Measurements from ENCODE around the gene ALOX5. TPM values are rescaled to one million over a fixed set of nuclear protein-coding genes. Genes with fewer than 3 reads are reported as not detected.

ALOX5 gene
- total RNA-seq, 1 donor from 2014 or later = 181 TPM

DNA sequence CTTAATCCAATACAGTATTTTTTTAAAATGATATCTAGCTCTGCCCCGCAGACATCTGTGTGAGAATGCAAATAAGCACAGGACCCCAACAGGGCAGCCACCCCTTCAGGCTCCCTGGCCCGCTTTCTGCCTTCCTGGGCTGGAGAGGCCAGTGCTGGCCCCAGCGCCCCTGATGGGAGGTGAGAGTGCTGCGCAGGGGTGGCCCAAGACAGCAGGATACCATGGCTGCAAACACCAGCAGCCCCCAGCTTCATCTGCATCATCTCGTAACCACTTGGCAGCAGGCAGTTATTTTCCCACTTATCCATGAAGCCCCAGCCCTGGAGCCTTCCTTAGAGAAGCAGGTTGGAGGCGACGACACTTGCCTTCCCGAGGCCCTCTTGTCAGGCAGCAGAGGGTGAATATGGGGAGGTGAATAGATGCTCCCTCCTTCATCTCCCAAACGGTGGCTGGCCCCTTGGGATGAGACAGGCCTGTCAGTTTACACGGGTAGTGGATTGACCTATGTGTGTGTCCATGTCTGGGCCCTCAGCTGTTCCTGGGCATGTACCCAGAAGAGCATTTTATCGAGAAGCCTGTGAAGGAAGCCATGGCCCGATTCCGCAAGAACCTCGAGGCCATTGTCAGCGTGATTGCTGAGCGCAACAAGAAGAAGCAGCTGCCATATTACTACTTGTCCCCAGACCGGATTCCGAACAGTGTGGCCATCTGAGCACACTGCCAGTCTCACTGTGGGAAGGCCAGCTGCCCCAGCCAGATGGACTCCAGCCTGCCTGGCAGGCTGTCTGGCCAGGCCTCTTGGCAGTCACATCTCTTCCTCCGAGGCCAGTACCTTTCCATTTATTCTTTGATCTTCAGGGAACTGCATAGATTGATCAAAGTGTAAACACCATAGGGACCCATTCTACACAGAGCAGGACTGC is 71.2 kb downstream of the ALOX5 start:
- H3K9me3 Mint-ChIP-seq = no peaks in the 10 kb centered on the region
- H3K27ac Mint-ChIP-seq = no peak overlapping the region
- no peaks in the 10 kb centered on the region for H3K4me1 Mint-ChIP-seq
- ATAC-seq (ENCODE audit: low read depth) = no peak
- no peaks in the 10 kb centered on the region for H3K27me3 Mint-ChIP-seq
- ChIA-PET CTCF (no interaction called here), POLR2A (interaction anchor here (1.2 kb wide), 1 partner anchor 17 kb away, joined by 4 read pairs; no protein-coding TSS in a partner anchor)
- H3K36me3 Mint-ChIP-seq (ENCODE audit: low read depth) = peaks cover 45% of the 10 kb centered on the region
- DNase-seq = no peak
- no peak overlapping the region for H3K4me3 Mint-ChIP-seq
- TF ChIP-seq, protein P1, sequence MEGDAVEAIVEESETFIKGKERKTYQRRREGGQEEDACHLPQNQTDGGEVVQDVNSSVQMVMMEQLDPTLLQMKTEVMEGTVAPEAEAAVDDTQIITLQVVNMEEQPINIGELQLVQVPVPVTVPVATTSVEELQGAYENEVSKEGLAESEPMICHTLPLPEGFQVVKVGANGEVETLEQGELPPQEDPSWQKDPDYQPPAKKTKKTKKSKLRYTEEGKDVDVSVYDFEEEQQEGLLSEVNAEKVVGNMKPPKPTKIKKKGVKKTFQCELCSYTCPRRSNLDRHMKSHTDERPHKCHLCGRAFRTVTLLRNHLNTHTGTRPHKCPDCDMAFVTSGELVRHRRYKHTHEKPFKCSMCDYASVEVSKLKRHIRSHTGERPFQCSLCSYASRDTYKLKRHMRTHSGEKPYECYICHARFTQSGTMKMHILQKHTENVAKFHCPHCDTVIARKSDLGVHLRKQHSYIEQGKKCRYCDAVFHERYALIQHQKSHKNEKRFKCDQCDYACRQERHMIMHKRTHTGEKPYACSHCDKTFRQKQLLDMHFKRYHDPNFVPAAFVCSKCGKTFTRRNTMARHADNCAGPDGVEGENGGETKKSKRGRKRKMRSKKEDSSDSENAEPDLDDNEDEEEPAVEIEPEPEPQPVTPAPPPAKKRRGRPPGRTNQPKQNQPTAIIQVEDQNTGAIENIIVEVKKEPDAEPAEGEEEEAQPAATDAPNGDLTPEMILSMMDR (IDR thresholded peaks at IDR 0.05) = no peak
- intact Hi-C loops (cut with micrococcal nuclease) = no loop called here

DNA sequence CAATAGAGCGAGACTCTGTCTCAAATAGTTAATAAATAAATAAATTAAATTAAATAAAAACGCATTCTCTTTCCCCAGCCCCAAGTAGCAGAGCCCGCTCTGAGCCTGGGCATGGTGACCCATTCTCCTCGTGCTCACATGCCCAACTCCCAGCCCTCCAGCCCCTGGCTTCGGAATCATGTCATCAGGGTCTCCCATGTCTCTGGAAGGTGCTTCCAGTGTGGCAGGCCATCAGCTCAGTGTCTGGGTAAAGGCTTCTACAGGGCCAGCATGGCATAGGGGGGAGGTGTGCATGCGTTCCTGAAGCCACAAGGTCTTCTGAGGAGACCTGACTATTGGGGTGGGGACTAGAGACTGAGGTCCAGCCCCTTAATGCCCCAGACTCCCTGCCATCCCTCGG is 72.8 kb downstream of the ALOX5 start:
- DNase-seq (no peak), ATAC-seq (ENCODE audit: low read depth) (no peak)
- TF ChIP-seq, protein P1 (IDR thresholded peaks at IDR 0.05) = no peak
- no peaks in the 10 kb centered on the region for H3K27me3 Mint-ChIP-seq
- no peak overlapping the region for H3K4me3 Mint-ChIP-seq
- ChIA-PET POLR2A (interaction anchor here (0.6 to 2.0 kb wide), 2 partner anchors 14 to 15 kb away, joined by 4 to 10 read pairs; no protein-coding TSS in a partner anchor), CTCF (no interaction called here)
- H3K9me3 Mint-ChIP-seq = peaks cover 7% of the 10 kb centered on the region
- intact Hi-C loops (cut with micrococcal nuclease) = no loop called here
- H3K4me1 Mint-ChIP-seq = peaks cover 5% of the 10 kb centered on the region
- peaks cover 33% of the 10 kb centered on the region for H3K36me3 Mint-ChIP-seq (ENCODE audit: low read depth)
- H3K27ac Mint-ChIP-seq = peak overlapping the region; percentile 26

DNA sequence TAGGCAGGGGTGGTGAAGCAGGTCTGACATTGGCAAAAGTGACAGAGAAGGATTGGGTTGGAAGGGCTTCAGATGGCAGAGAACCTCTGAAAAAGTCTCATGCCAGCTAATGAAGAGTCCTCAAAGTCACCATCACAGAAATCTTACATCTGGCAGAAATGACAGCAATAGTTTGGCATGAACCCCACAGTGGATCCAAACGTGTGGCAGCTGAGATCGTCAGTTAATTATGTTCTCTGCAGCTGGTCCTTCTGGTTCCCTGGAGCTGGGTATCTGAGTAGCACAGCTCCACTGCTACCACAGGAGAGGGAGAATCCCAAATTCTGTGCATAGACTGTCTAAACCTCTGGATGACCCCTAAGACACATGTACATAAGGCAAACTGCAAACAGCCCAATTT is 73.4 kb downstream of the ALOX5 start:
- TF ChIP-seq, protein P1 (IDR thresholded peaks at IDR 0.05) = no peak
- ChIA-PET CTCF (no interaction called here), POLR2A (interaction anchor here (0.6 to 2.0 kb wide), 2 partner anchors 13 to 15 kb away, joined by 4 to 10 read pairs; no protein-coding TSS in a partner anchor)
- Mint-ChIP-seq H3K4me3 (no peak overlapping the region), H3K4me1 (peaks cover 5% of the 10 kb centered on the region), H3K27me3 (no peaks in the 10 kb centered on the region), H3K36me3 (ENCODE audit: low read depth) (peaks cover 27% of the 10 kb centered on the region), H3K9me3 (peaks cover 7% of the 10 kb centered on the region), H3K27ac (peak overlapping the region; percentile 26)
- DNase-seq = no peak
- ATAC-seq (ENCODE audit: low read depth) = no peak
- intact Hi-C loops (cut with micrococcal nuclease) = no loop called here

DNA sequence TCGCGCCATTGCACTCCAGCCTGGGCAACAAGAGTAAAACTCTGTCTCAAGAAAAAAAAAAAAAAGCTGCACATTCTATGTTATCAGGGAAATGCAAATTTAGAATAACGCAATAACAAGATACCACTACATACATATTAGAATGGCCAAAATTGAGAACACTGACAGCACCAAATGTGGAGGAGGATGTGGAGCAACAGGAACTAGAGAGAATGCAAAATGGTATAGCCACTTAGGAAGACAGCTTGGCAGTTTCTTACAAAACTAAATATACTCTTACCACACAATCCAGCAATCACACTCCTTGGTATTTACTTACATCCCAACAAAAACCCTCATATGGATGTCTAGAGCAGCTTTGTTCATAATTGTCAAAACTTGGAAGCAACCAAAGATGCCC is 76.8 kb downstream of the ALOX5 start:
- CTCF ChIA-PET = no interaction called here
- POLR2A ChIA-PET = interaction anchor here (0.7 kb wide), 1 partner anchor 8 kb away, joined by 4 read pairs; no protein-coding TSS in a partner anchor
- peaks cover 28% of the 10 kb centered on the region for H3K4me1 Mint-ChIP-seq
- peaks cover 16% of the 10 kb centered on the region for H3K36me3 Mint-ChIP-seq (ENCODE audit: low read depth)
- no peaks in the 10 kb centered on the region for H3K27me3 Mint-ChIP-seq
- H3K27ac Mint-ChIP-seq = no peak overlapping the region
- no peak overlapping the region for H3K4me3 Mint-ChIP-seq
- peaks cover 7% of the 10 kb centered on the region for H3K9me3 Mint-ChIP-seq
- intact Hi-C loops (cut with micrococcal nuclease) = no loop called here
- DNase-seq (no peak), ATAC-seq (ENCODE audit: low read depth) (no peak)
- TF ChIP-seq, protein P1 (IDR thresholded peaks at IDR 0.05) = no peak

DNA sequence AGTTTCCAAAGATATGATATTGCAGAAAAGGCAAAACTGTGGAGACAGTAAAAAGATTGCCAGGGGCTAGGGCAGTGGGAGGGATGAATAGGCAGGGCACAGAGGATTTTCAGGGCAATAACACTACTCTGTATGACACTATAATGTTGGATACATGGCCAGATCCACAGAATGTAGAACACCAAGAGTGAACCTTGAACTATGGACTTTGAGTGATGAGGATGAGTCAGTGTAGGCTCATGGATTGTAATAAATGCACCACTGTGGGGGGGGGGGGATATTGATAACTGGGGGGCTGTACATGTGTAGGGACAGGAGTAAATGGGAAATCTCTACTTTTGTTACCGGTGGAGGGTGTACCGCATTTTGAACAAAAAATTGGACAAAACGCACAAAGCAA is 77.4 kb downstream of the ALOX5 start:
- ATAC-seq (ENCODE audit: low read depth) = no peak
- ChIA-PET CTCF (no interaction called here), POLR2A (interaction anchor here (0.7 kb wide), 1 partner anchor 7 kb away, joined by 4 read pairs; no protein-coding TSS in a partner anchor)
- no peaks in the 10 kb centered on the region for H3K27me3 Mint-ChIP-seq
- H3K27ac Mint-ChIP-seq = peak overlapping the region; percentile 56
- no peak overlapping the region for H3K4me3 Mint-ChIP-seq
- intact Hi-C loops (cut with micrococcal nuclease) = no loop called here
- H3K36me3 Mint-ChIP-seq (ENCODE audit: low read depth) = peaks cover 16% of the 10 kb centered on the region
- no peak for DNase-seq
- TF ChIP-seq, protein P1 (IDR thresholded peaks at IDR 0.05) = no peak
- peaks cover 7% of the 10 kb centered on the region for H3K9me3 Mint-ChIP-seq
- H3K4me1 Mint-ChIP-seq = peaks cover 30% of the 10 kb centered on the region

Data from activated B cell treated with CpG ODN at 0.5 μM for 24 hours (primary cell).